HepG2 (cell line): ENCODE results near the gene RPL36AL. TPM values are rescaled to one million over a fixed set of nuclear protein-coding genes. Genes with fewer than 3 reads are reported as not detected.

Experiments
- ATM ChIP-seq: fragments of 450-650 bp; IDR thresholded peaks from 2 replicates; pipeline ENCODE4 v1.7.1; 2017; ENCODE audit warnings: mild to moderate bottlenecking, borderline replicate concordance
- GATAD2A ChIP-seq: IDR thresholded peaks from 2 replicates; pipeline ENCODE4 v1.6.1; 2016
- POLR2A ChIP-seq, 2 experiments: IDR thresholded peaks; 2 replicates each; pipeline ENCODE4 v1.6.1; 2011; ENCODE audit warnings: low read depth in 2 of 2, low read length in 2 of 2, mild to moderate bottlenecking in 1 of 2, moderate library complexity in 1 of 2; ENCODE audit not compliant: insufficient read depth in 1 of 2
- SIX4 ChIP-seq: sonication (generic); formaldehyde crosslinking; IDR thresholded peaks from 2 replicates; pipeline ENCODE4 v1.4.0; 2020; ENCODE audit warnings: missing genetic modification reagents
- SOX5 ChIP-seq: IDR thresholded peaks from 2 replicates; pipeline ENCODE4 v1.6.1; 2016; ENCODE audit warnings: borderline replicate concordance
- ZFP82 ChIP-seq: sonication (generic); formaldehyde crosslinking; IDR thresholded peaks from 2 replicates; pipeline ENCODE4 v1.5.1; 2020; ENCODE audit warnings: mild to moderate bottlenecking, missing genetic modification reagents, borderline replicate concordance
- ZNF138 ChIP-seq: sonication (generic); formaldehyde crosslinking; IDR thresholded peaks from 2 replicates; pipeline ENCODE4 v1.5.0; 2020; ENCODE audit warnings: mild to moderate bottlenecking, low read depth, missing genetic modification reagents
- ZNF234 ChIP-seq: sonication (generic); formaldehyde crosslinking; conservative IDR thresholded peaks from 2 replicates; pipeline ENCODE4 v1.5.1; 2020; ENCODE audit warnings: mild to moderate bottlenecking, missing genetic modification reagents
- polyA plus RNA-seq, 8 experiments: library from polyadenylated mRNA; depleted of rRNA in 3 of 8; stranded (reverse) in 7 of 8; unstranded in 1 of 8; fragments of >200 nt; fragmentation: Illumina TruSeq in 4 of 8; extraction: Trizol in 4 of 8; gene quantifications; 2 replicates each; pipeline versions ENCODE4 v1.2.1 to v1.2.3, GENCODE V29; 2011 to 2016; ENCODE audit warnings: low read depth in 4 of 8, missing spikeins in 1 of 8, mixed read lengths in 1 of 8; ENCODE audit not compliant: insufficient read depth in 1 of 8
- total RNA-seq, 5 experiments: library from RNA; depleted of rRNA; stranded (reverse); fragments of >200 nt; fragmentation: Illumina TruSeq; extraction: Trizol; gene quantifications; 2 replicates each; pipeline ENCODE4 v1.2.3, GENCODE V29; 2016; ENCODE audit warnings: low read depth in 1 of 5
- TF ChIP-seq, protein P1 (sequence below): sonication (generic); formaldehyde crosslinking; IDR thresholded peaks from 2 replicates; pipeline ENCODE4 v1.5.0; 2020; ENCODE audit warnings: mild to moderate bottlenecking, missing genetic modification reagents
- TF ChIP-seq, protein P2 (sequence below): sonication (generic); formaldehyde crosslinking; IDR thresholded peaks from 2 replicates; pipeline ENCODE4 v1.4.0; 2020; ENCODE audit warnings: missing genetic modification reagents, borderline replicate concordance
- TF ChIP-seq, protein P3 (sequence below): sonication (generic); formaldehyde crosslinking; IDR thresholded peaks from 2 replicates; pipeline ENCODE4 v1.5.1; 2020; ENCODE audit warnings: missing genetic modification reagents, mild to moderate bottlenecking, borderline replicate concordance
- TF ChIP-seq, protein P4 (sequence below): sonication (generic); formaldehyde crosslinking; IDR thresholded peaks from 2 replicates; pipeline ENCODE4 v1.4.0; 2020; ENCODE audit warnings: missing genetic modification reagents
- TF ChIP-seq, protein P5 (sequence below): sonication (generic); formaldehyde crosslinking; conservative IDR thresholded peaks from 2 replicates; pipeline ENCODE4 v1.4.0; 2020; ENCODE audit warnings: missing genetic modification reagents
- TF ChIP-seq, protein P6 (sequence below): sonication (generic); formaldehyde crosslinking; IDR thresholded peaks from 2 replicates; pipeline ENCODE4 v1.4.0; 2020; ENCODE audit warnings: missing genetic modification reagents, borderline replicate concordance

The RPL36AL gene
- total and polyA plus RNA-seq, 2 of the 13 experiments (the other 11 are each of a cell fraction or from before 2014, with no cell fraction given) = 90.0 to 294 TPM

DNA sequence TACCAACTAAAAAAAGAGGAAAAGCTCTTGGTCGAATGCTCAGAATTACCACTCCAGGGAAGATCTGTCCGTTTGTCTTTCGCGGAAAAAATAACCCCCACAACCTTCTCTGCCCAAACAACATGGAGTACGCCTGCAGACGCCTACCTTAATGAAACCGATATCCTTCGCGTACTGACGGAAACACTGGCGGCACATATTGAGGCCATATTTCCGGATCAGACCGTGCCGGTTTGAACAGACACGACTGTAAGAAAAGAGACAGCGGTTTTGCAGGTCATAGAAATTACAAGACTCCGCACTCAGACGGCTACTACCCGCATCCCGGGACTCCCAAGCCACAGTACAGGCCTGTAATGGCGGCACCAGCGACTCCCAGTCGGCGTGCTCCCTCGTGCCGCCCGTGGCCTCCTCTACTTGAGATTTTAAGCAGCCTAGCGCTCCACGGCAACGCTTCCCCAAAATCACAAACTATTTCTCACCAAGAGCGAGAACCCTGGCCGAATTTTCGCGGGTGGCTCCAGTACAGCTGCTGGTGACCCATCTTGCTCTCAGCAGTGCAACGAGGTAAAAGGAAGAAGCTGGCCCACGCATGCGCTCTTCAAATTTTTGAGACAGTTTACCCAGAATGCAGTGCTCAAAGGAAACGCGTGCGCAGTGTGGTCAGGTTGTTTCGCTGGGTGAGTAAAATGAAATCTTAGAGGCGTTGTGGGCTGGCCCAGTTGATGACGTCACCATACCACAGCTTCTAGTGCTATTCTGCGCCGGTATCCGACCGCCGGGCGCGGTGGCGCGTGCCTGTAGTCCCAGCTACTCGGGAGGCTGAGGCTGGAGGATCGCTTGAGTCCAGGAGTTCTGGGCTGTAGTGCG, 34.4 kb downstream of the RPL36AL start, which contains the start of gene RPS29 (continued):
- peak; percentile 57 for TF ChIP-seq GATAD2A
- TF ChIP-seq, protein P1, sequence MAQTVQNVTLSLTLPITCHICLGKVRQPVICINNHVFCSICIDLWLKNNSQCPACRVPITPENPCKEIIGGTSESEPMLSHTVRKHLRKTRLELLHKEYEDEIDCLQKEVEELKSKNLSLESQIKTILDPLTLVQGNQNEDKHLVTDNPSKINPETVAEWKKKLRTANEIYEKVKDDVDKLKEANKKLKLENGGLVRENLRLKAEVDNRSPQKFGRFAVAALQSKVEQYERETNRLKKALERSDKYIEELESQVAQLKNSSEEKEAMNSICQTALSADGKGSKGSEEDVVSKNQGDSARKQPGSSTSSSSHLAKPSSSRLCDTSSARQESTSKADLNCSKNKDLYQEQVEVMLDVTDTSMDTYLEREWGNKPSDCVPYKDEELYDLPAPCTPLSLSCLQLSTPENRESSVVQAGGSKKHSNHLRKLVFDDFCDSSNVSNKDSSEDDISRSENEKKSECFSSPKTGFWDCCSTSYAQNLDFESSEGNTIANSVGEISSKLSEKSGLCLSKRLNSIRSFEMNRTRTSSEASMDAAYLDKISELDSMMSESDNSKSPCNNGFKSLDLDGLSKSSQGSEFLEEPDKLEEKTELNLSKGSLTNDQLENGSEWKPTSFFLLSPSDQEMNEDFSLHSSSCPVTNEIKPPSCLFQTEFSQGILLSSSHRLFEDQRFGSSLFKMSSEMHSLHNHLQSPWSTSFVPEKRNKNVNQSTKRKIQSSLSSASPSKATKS (CRISPR knock-in tag) = no peak
- peak; percentile 89 to 98 for TF ChIP-seq POLR2A (IDR thresholded peaks at IDR 0.05; ENCODE audit: insufficient read depth in 1 of 2, low read depth in 2 of 2, low read length in 2 of 2)
- TF ChIP-seq, protein P2, sequence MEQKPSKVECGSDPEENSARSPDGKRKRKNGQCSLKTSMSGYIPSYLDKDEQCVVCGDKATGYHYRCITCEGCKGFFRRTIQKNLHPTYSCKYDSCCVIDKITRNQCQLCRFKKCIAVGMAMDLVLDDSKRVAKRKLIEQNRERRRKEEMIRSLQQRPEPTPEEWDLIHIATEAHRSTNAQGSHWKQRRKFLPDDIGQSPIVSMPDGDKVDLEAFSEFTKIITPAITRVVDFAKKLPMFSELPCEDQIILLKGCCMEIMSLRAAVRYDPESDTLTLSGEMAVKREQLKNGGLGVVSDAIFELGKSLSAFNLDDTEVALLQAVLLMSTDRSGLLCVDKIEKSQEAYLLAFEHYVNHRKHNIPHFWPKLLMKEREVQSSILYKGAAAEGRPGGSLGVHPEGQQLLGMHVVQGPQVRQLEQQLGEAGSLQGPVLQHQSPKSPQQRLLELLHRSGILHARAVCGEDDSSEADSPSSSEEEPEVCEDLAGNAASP (CRISPR knock-in tag) = peak; percentile 9
- TF ChIP-seq, protein P3, sequence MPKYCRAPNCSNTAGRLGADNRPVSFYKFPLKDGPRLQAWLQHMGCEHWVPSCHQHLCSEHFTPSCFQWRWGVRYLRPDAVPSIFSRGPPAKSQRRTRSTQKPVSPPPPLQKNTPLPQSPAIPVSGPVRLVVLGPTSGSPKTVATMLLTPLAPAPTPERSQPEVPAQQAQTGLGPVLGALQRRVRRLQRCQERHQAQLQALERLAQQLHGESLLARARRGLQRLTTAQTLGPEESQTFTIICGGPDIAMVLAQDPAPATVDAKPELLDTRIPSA = no peak
- TF ChIP-seq SIX4 (CRISPR knock-in tag) = 0 out of 2 replicates have a peak, but pooled peaks have one; percentile 5
- TF ChIP-seq, protein P4, sequence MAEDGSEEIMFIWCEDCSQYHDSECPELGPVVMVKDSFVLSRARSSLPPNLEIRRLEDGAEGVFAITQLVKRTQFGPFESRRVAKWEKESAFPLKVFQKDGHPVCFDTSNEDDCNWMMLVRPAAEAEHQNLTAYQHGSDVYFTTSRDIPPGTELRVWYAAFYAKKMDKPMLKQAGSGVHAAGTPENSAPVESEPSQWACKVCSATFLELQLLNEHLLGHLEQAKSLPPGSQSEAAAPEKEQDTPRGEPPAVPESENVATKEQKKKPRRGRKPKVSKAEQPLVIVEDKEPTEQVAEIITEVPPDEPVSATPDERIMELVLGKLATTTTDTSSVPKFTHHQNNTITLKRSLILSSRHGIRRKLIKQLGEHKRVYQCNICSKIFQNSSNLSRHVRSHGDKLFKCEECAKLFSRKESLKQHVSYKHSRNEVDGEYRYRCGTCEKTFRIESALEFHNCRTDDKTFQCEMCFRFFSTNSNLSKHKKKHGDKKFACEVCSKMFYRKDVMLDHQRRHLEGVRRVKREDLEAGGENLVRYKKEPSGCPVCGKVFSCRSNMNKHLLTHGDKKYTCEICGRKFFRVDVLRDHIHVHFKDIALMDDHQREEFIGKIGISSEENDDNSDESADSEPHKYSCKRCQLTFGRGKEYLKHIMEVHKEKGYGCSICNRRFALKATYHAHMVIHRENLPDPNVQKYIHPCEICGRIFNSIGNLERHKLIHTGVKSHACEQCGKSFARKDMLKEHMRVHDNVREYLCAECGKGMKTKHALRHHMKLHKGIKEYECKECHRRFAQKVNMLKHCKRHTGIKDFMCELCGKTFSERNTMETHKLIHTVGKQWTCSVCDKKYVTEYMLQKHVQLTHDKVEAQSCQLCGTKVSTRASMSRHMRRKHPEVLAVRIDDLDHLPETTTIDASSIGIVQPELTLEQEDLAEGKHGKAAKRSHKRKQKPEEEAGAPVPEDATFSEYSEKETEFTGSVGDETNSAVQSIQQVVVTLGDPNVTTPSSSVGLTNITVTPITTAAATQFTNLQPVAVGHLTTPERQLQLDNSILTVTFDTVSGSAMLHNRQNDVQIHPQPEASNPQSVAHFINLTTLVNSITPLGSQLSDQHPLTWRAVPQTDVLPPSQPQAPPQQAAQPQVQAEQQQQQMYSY = no peak
- TF ChIP-seq ZNF234 = no peak; the same call in 1 of the 2 replicates
- peak; percentile 43; the same call in 1 of the 2 replicates for TF ChIP-seq ZFP82 (CRISPR knock-in tag)
- TF ChIP-seq SOX5 = peak; percentile 54; the same call in 1 of the 2 replicates
- TF ChIP-seq, protein P5, sequence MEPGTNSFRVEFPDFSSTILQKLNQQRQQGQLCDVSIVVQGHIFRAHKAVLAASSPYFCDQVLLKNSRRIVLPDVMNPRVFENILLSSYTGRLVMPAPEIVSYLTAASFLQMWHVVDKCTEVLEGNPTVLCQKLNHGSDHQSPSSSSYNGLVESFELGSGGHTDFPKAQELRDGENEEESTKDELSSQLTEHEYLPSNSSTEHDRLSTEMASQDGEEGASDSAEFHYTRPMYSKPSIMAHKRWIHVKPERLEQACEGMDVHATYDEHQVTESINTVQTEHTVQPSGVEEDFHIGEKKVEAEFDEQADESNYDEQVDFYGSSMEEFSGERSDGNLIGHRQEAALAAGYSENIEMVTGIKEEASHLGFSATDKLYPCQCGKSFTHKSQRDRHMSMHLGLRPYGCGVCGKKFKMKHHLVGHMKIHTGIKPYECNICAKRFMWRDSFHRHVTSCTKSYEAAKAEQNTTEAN (CRISPR knock-in tag) = no peak
- TF ChIP-seq, protein P6, sequence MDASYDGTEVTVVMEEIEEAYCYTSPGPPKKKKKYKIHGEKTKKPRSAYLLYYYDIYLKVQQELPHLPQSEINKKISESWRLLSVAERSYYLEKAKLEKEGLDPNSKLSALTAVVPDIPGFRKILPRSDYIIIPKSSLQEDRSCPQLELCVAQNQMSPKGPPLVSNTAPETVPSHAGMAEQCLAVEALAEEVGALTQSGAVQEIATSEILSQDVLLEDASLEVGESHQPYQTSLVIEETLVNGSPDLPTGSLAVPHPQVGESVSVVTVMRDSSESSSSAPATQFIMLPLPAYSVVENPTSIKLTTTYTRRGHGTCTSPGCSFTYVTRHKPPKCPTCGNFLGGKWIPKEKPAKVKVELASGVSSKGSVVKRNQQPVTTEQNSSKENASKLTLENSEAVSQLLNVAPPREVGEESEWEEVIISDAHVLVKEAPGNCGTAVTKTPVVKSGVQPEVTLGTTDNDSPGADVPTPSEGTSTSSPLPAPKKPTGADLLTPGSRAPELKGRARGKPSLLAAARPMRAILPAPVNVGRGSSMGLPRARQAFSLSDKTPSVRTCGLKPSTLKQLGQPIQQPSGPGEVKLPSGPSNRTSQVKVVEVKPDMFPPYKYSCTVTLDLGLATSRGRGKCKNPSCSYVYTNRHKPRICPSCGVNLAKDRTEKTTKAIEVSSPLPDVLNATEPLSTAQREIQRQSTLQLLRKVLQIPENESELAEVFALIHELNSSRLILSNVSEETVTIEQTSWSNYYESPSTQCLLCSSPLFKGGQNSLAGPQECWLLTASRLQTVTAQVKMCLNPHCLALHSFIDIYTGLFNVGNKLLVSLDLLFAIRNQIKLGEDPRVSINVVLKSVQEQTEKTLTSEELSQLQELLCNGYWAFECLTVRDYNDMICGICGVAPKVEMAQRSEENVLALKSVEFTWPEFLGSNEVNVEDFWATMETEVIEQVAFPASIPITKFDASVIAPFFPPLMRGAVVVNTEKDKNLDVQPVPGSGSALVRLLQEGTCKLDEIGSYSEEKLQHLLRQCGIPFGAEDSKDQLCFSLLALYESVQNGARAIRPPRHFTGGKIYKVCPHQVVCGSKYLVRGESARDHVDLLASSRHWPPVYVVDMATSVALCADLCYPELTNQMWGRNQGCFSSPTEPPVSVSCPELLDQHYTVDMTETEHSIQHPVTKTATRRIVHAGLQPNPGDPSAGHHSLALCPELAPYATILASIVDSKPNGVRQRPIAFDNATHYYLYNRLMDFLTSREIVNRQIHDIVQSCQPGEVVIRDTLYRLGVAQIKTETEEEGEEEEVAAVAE (CRISPR knock-in tag) = peak; percentile 96; the same call in 1 of the 2 replicates
- no peak for TF ChIP-seq ATM
- TF ChIP-seq ZNF138 (CRISPR knock-in tag) = peak; percentile 23; the same call in 1 of the 2 replicates
